ENCODE measurements around the gene STYXL1.

Gene STYXL1

GRCh38 chr7:75991531-75992082, 56.2 kb downstream of the STYXL1 start:
- DNase-seq, result no peak

GRCh38 chr7:75989500-75990388, 58.1 kb downstream of the STYXL1 start:
- no peak for DNase-seq

- DNase-seq, result no peak
Observed at GRCh38 chr7:75988568-75989499, 59.0 kb downstream of the STYXL1 start.

- no peak for DNase-seq
Observed at GRCh38 chr7:75987805-75988567, 59.8 kb downstream of the STYXL1 start.

GRCh38 chr7:75987026-75987804, 60.6 kb downstream of the STYXL1 start:
- no peak for DNase-seq

- DNase-seq, result no peak
Observed at GRCh38 chr7:75986147-75986781, 61.5 kb downstream of the STYXL1 start.

GRCh38 chr7:75985518-75986146, 62.2 kb downstream of the STYXL1 start:
- no peak for DNase-seq

GRCh38 chr7:75985009-75985517, 62.7 kb downstream of the STYXL1 start:
- no peak for DNase-seq

GRCh38 chr7:75984130-75985008, 63.4 kb downstream of the STYXL1 start:
- no peak for DNase-seq

- no peak for DNase-seq
Observed at GRCh38 chr7:75983471-75984129, 64.2 kb downstream of the STYXL1 start.

- no peak for DNase-seq
Observed at GRCh38 chr7:75982306-75983064, 65.3 kb downstream of the STYXL1 start.

- no peak for DNase-seq
Observed at GRCh38 chr7:75981453-75982305, 66.1 kb downstream of the STYXL1 start.

- DNase-seq, result no peak
Observed at GRCh38 chr7:75981203-75981452, 66.7 kb downstream of the STYXL1 start.

- DNase-seq, result no peak
Observed at GRCh38 chr7:75980430-75981202, 67.2 kb downstream of the STYXL1 start.

- DNase-seq, result no peak
Observed at GRCh38 chr7:75979759-75980429, 67.9 kb downstream of the STYXL1 start.

- DNase-seq, result no peak
Observed at GRCh38 chr7:75977743-75978142, 70.1 kb downstream of the STYXL1 start.

Data from NCI-H226 (cell line).